A204.1 (cell line): Measurements from ENCODE around the gene EIF1B.

ENCODE experiments used
- FAIRE-seq: peaks from 2 replicates; lab custom pipeline; 2012; peaks lifted over from hg19 to GRCh38; lab: Jason Lieb, UNC

EIF1B gene

GRCh38 chr3:40350529-40350928 is 41.0 kb downstream of the EIF1B start:
- no peak for FAIRE-seq

DNA sequence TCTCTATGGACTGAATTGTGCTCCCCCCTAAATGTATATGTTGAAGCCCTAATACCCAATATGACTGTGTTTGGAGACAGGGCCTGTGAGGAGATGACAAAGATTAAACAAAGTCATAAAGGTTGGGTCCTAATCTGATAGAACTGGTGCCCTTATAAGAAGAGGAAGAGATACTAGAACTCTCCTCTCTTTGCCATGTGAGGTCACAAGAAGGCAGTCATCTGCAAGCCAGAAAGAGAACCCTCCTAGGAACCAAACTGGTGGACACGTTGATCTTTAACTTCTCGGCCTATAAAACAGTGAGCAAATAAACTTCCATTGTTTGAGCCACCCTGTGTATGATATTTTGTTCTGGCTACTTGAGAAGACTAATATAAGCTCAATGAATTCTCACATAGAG is 45.9 kb downstream of the EIF1B start:
- FAIRE-seq: no peak

DNA sequence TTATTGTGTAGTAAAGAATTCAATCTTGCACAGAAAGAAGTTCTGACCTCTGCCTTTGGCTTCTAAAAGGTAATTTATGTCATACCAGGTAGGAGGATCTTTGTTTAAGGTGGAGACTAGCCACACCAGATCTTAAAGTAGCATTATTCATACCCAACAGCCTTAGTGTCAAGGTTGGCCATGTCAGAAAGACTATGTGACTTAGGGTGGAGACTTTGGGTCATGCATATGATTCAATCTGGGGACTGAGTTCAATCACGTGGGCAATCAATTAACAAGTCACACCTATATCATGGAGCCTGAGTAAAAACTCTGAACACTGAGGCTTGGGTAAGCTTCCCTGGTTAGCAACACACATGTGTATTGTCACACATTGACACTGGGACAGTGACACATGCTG is 48.9 kb downstream of the EIF1B start:
- FAIRE-seq: no peak
